Ishikawa (cell line): ENCODE results near the gene ZFAND3.

Experiments used
- CEBPB ChIP-seq: IDR thresholded peaks from 2 replicates; pipeline ENCODE4 v1.6.1; 2012
- CREB1 ChIP-seq: IDR thresholded peaks from 2 replicates; pipeline ENCODE4 v1.6.1; 2012; ENCODE audit warnings: low read depth
- EGR1 ChIP-seq: IDR thresholded peaks from 2 replicates; pipeline ENCODE4 v1.6.1; 2012
- EP300 ChIP-seq: IDR thresholded peaks from 2 replicates; pipeline ENCODE4 v1.6.1; 2012; ENCODE audit warnings: borderline replicate concordance
- FOXM1 ChIP-seq: IDR thresholded peaks from 2 replicates; pipeline ENCODE4 v1.6.1; 2012; ENCODE audit warnings: low read depth, borderline replicate concordance
- NFIC ChIP-seq: IDR thresholded peaks from 2 replicates; pipeline ENCODE4 v1.6.1; 2012
- RAD21 ChIP-seq: IDR thresholded peaks from 2 replicates; pipeline ENCODE4 v1.6.1; 2012; ENCODE audit warnings: low read depth
- TAF1 ChIP-seq: IDR thresholded peaks from 2 replicates; pipeline ENCODE4 v1.6.1; 2012; ENCODE audit warnings: low read depth, mild to moderate bottlenecking
- TCF12 ChIP-seq: IDR thresholded peaks from 2 replicates; pipeline ENCODE4 v1.6.1; 2012; ENCODE audit warnings: low read depth
- TEAD4 ChIP-seq: IDR thresholded peaks from 2 replicates; pipeline ENCODE4 v1.6.1; 2012
- USF1 ChIP-seq: IDR thresholded peaks from 2 replicates; pipeline ENCODE4 v1.6.1; 2012
- YY1 ChIP-seq: IDR thresholded peaks from 2 replicates; pipeline ENCODE4 v1.6.1; 2012; ENCODE audit warnings: low read depth
- ZBTB7A ChIP-seq: IDR thresholded peaks from 2 replicates; pipeline ENCODE4 v1.6.1; 2012; ENCODE audit warnings: low read depth
- TF ChIP-seq, protein P1 (sequence below): IDR thresholded peaks from 2 replicates; pipeline ENCODE4 v1.6.1; 2012
- TF ChIP-seq, protein P2 (sequence below): IDR thresholded peaks from 2 replicates; pipeline ENCODE4 v1.6.1; 2012; ENCODE audit warnings: low read depth, mild to moderate bottlenecking

ZFAND3 gene

DNA sequence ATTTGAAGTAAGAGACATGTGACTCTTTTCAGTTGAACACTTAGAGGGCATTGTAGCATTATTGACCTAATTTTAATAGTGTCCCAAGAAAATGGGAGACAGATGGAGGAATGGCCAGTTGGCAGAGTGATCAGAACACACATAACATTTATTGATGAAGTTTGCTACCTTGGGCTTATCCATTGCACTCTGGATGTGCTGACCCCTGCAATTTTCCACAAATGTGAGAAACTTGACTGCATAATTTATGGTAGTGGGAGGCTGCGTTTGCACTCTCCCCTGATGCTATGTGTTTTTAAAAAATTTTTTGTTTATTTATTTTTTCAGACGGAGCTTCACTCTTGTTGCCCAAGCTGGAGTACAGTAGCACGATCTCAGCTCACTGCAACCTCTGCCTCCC is 95.9 kb downstream of the ZFAND3 start:
- TF ChIP-seq ZBTB7A (no peak), FOXM1 (no peak), TAF1 (no peak), TCF12 (no peak), YY1 (no peak), CEBPB (no peak), EGR1 (no peak), CREB1 (no peak), NFIC (no peak), USF1 (no peak)
- TF ChIP-seq, protein P1, sequence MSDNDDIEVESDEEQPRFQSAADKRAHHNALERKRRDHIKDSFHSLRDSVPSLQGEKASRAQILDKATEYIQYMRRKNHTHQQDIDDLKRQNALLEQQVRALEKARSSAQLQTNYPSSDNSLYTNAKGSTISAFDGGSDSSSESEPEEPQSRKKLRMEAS = no peak
- TF ChIP-seq, protein P2, sequence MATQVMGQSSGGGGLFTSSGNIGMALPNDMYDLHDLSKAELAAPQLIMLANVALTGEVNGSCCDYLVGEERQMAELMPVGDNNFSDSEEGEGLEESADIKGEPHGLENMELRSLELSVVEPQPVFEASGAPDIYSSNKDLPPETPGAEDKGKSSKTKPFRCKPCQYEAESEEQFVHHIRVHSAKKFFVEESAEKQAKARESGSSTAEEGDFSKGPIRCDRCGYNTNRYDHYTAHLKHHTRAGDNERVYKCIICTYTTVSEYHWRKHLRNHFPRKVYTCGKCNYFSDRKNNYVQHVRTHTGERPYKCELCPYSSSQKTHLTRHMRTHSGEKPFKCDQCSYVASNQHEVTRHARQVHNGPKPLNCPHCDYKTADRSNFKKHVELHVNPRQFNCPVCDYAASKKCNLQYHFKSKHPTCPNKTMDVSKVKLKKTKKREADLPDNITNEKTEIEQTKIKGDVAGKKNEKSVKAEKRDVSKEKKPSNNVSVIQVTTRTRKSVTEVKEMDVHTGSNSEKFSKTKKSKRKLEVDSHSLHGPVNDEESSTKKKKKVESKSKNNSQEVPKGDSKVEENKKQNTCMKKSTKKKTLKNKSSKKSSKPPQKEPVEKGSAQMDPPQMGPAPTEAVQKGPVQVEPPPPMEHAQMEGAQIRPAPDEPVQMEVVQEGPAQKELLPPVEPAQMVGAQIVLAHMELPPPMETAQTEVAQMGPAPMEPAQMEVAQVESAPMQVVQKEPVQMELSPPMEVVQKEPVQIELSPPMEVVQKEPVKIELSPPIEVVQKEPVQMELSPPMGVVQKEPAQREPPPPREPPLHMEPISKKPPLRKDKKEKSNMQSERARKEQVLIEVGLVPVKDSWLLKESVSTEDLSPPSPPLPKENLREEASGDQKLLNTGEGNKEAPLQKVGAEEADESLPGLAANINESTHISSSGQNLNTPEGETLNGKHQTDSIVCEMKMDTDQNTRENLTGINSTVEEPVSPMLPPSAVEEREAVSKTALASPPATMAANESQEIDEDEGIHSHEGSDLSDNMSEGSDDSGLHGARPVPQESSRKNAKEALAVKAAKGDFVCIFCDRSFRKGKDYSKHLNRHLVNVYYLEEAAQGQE = no peak

- TF ChIP-seq ZBTB7A = no peak
- TF ChIP-seq RAD21 = no peak
- TF ChIP-seq YY1 = no peak
- no peak for TF ChIP-seq EP300
- TF ChIP-seq CEBPB = no peak
- TF ChIP-seq NFIC = no peak
- TF ChIP-seq TCF12 = no peak
- no peak for TF ChIP-seq FOXM1
- TF ChIP-seq USF1 = no peak
- TF ChIP-seq, protein P1 = no peak
- TF ChIP-seq CREB1 = no peak
- TF ChIP-seq TEAD4 = no peak
- TF ChIP-seq EGR1 = no peak
These were observed 96.6 kb downstream of the ZFAND3 start for GRCh38 chr6:37916149-37916548.

DNA sequence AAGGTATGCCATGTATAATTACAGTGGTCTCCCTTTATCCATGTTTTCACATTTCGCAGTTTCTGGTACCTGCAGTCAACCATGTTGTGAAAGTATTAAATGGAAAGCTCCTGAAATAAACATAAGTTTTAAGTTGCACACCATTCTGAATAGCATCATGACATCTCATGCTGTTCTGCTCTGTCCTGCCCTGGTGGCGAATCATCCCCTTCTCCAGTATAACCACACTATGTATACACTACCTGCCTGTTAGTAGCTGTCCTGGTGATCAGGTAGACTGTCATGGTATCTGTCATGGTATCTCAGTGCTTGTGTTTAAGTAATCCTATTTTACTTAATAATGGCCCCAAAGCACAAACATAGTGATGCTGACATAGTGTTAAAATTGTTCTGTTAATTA is 97.1 kb downstream of the ZFAND3 start:
- TF ChIP-seq CEBPB (no peak), ZBTB7A (no peak), EP300 (no peak), TEAD4 (no peak)
- TF ChIP-seq, protein P1 = no peak
- TF ChIP-seq, protein P2 = no peak

- TF ChIP-seq USF1 (no peak), TEAD4 (no peak), FOXM1 (no peak), CREB1 (no peak), NFIC (no peak)
These were observed 98.0 kb downstream of the ZFAND3 start for GRCh38 chr6:37917566-37917965.

DNA sequence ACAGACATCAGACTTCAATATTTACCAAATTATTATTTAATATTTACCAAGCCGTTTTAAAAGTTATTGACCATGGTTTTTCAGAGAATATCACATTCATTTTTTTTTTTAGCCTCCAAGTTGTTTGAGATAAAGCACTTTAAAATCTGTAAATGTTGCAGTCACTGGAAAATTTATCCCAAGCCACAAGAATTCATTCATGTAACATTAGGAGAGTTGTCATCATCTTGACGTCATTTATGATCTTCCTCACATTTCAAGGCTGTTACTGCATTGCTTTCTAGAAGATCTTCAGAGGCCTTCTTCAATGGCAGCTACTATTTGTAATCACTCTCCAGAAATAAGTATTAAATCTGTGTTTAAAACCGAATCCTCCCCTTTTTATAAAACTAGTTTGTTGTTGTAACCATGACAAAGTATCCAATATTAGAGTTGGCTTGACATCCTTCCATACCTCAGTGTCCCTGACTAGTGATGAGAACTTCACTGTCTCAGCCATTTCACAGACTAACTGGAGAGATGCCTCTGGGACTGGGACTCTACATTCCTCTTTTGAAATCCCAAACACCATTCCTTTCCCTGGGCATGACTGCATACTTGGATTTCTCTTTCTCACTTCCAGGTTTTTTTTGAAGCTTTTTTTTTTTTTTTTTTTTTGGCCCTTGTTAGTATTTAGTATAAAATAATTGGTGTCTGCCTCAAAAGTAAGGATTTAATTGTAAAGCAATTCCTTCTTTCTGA is 100.1 kb downstream of the ZFAND3 start:
- TF ChIP-seq TAF1 (no peak), TEAD4 (no peak), USF1 (no peak), NFIC (no peak), CREB1 (no peak), CEBPB (no peak), EP300 (no peak), RAD21 (no peak), ZBTB7A (no peak), TCF12 (no peak), YY1 (no peak), EGR1 (no peak), FOXM1 (no peak)
- TF ChIP-seq, protein P2 = no peak
- TF ChIP-seq, protein P1 = no peak
